Measurements from ENCODE around the gene GRHPR.
A peak's percentile ranks its signal among the peaks of the same experiment; 100 is the strongest.
"Not testable (repeated sequence)": the region's sequence is repeated elsewhere in the genome, so short reads cannot be mapped to it uniquely, and the experiment has no call there.

Gene GRHPR

DNA sequence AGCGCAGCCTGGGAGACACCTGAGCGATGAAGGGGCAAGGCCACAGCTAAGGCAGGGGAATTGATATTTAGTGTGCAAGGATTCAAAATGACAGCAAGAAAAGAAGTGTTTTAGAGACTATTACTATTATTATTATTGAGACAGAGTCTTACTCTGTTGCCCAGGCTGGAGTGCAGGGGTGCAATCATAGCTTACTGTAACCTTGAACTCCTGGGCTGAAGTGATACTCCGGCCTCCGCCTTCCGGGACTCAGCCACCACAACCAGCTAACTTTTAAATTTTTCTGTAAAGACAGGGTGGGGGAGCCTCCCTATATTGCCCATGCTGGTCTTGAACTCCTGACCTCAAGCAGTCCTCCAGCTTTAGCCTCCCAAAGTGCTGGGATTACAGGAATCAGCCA is 3.3 kb upstream of the GRHPR start:
- H3K27ac Mint-ChIP-seq = no peak overlapping the region
- ATAC-seq (replicated peaks) = no peak

DNA sequence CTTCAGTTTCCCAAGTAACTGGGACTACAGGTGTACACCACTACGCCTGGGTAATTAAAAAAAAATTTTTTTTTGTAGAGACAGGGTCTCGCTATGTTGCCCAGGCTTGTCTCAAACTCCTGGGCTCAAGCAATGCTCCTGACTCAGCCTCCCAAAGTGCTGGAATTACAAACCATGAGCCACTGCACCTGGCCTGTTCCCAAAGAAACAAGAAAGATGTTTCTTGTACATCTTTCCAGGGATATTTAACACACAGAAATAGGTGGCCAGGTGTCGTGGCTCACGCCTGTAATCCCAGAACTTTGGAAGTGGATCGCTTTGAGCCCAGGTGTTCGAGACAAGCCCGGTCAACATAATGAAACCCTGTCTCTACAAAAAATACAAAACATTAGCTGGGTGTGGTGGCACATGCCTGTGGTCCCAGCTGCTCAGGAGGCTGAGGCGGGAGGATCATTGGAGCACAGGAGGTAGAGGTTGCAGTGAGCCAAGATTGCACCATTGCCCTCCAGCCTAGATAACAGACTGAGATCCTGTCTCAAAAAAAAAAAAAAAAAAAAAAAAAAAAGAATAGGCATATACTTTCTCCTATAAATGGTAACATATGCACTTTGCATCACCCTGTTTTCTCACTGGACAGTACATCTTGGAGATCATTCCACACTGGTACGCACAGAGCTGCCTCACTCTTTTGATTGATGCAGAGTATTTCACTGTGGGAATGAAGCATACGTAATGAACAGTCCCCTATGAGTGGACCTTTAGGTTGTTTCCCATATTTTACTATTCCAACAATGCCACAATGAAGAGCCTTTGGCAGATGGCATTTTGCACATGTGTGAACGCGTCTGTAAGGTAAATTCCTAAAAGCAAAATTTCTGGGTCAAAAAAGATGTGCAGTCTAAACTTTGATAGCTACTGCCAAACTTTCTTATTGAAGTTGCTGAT is 2.0 kb upstream of the GRHPR start:
- peaks cover 20 to 23% of the 10 kb centered on the region in 2 donors for H3K4me1 Mint-ChIP-seq (ENCODE audit: low read depth in 2 of 2)
- H3K9me3 Mint-ChIP-seq = no peaks in the 10 kb centered on the region
- H3K27me3 Mint-ChIP-seq = peaks cover 0 to 2% of the 10 kb centered on the region in 2 donors
- no peak for ATAC-seq (replicated peaks)
- peaks cover 8% of the 10 kb centered on the region for H3K36me3 Mint-ChIP-seq (ENCODE audit: insufficient read depth)
- no peak for DNase-seq
- H3K27ac Mint-ChIP-seq = no peak overlapping the region
- peak overlapping the region in 1 of 2 donors; percentile 10 for H3K4me3 Mint-ChIP-seq

More for the DNA sequence above, 3.3 kb upstream of the GRHPR start:
- Mint-ChIP-seq H3K9me3 (no peaks in the 10 kb centered on the region), H3K4me3 (no peak overlapping the region), H3K36me3 (ENCODE audit: insufficient read depth) (peaks cover 8% of the 10 kb centered on the region), H3K27me3 (peaks cover 0 to 13% of the 10 kb centered on the region in 2 donors), H3K4me1 (ENCODE audit: low read depth in 2 of 2) (peaks cover 26 to 29% of the 10 kb centered on the region in 2 donors)
- DNase-seq = no peak

DNA sequence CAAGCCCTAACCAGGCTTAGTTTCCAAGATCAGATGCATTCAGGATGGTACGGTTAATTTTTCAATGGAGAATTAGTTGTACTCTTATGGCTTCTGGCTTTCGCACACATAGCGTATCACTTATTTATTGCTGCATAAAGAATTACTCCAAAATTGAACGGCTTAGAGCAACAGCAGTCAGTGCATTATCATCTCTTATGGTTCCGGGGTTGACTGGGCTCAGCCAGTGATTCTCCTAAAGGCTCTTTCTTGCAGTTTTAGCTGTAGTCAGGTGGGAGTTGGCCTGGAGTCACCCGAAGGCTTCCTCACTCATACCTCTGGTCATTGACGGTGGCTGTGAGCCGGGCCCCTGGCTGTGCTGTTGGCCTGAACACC is 595 bp upstream of the GRHPR start:
- peak overlapping the region; percentile 95 to 99 for H3K27ac Mint-ChIP-seq
- ATAC-seq (replicated peaks) (no peak), DNase-seq (no peak)
- no peaks in the 10 kb centered on the region for H3K27me3 Mint-ChIP-seq
- H3K4me3 Mint-ChIP-seq = peak overlapping the region; percentile 91 to 94
- peaks cover 14% of the 10 kb centered on the region for H3K36me3 Mint-ChIP-seq (ENCODE audit: insufficient read depth)
- peaks cover 24 to 28% of the 10 kb centered on the region in 2 donors for H3K4me1 Mint-ChIP-seq (ENCODE audit: low read depth in 2 of 2)
- H3K9me3 Mint-ChIP-seq = no peaks in the 10 kb centered on the region

DNA sequence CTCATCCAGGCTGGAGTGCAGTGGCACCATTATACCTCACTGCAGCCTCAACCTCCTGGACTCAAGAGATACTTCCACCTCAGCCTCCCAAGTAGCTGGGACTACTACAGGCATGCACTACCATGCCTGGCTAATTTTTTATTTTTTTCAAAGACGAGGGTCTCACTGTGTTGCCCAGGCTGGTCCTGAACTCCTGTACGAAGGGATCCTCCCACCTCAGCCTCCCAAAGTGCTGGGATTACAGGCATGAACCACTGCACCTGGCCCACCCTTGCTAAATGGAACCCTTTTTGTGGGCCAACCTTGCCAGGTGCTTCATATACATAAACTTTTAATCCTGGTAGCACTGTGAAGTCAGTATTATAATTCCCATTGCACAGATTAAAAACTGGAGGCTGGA is 1.0 kb downstream of the GRHPR start:
- H3K27me3 Mint-ChIP-seq = no peaks in the 10 kb centered on the region
- H3K36me3 Mint-ChIP-seq (ENCODE audit: insufficient read depth) = peaks cover 19% of the 10 kb centered on the region
- ATAC-seq (replicated peaks) = no peak
- peaks cover 24 to 28% of the 10 kb centered on the region in 2 donors for H3K4me1 Mint-ChIP-seq (ENCODE audit: low read depth in 2 of 2)
- H3K4me3 Mint-ChIP-seq = peak overlapping the region; percentile 91 to 94
- no peaks in the 10 kb centered on the region for H3K9me3 Mint-ChIP-seq
- H3K27ac Mint-ChIP-seq = peak overlapping the region; percentile 95 to 99
- DNase-seq = no peak

DNA sequence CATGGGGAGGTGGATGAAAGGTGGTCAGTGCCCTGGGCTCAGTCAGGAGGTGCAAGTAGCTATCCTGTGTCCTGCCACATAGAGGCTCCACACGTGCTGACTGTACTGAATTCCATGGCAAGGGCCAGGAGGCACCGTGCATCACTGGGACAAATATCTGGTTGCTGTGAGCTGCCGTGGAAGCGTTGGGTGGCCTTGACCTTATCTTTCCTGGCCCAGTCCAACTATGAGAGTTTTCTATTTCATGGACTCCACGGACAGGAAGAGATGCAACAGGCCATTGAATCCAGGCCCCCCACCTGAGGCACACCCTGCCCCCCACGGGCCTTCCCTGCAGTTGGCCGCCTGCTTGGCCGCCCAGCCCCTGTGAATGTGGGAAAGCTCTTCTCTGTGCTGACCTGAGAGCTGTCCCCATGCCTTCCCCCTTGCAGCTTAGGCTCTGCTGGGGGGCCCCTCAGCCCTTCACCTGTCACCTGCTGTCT is 1.7 kb downstream of the GRHPR start:
- H3K4me1 Mint-ChIP-seq (ENCODE audit: low read depth in 2 of 2) = peaks cover 23 to 28% of the 10 kb centered on the region in 2 donors
- peak overlapping the region; percentile 95 to 99 for H3K27ac Mint-ChIP-seq

DNA sequence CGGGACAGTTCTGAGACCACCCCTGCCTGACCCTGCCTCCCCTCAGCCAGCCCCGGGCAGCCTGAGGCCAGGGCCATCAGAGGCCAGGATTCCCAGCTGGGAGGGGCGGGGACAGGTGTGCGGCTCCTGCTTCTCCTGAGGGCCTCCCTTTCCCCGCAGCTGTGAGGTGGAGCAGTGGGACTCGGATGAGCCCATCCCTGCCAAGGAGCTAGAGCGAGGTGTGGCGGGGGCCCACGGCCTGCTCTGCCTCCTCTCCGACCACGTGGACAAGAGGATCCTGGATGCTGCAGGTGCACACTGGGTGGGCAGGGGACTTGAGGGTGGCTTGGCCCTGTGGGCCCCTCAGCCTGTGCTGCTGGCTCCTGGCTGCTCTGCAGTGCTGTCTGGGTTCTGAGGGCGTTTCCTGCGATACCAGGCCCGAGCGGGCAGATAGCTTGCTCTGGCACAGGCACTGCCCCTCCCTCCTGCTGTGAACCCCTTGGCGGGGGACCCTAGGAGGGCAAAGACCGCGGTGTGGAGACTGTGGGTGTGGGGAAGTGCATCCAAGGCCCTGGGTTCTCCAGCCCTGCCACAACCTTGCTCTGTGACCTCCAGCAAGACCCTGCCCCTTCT is 2.3 kb downstream of the GRHPR start:
- H3K27ac Mint-ChIP-seq = peak overlapping the region in 1 of 2 donors; percentile 95
- no peak for DNase-seq
- H3K4me1 Mint-ChIP-seq (ENCODE audit: low read depth in 2 of 2) = peaks cover 23 to 28% of the 10 kb centered on the region in 2 donors
- H3K9me3 Mint-ChIP-seq = no peaks in the 10 kb centered on the region
- H3K4me3 Mint-ChIP-seq = no peak overlapping the region
- H3K27me3 Mint-ChIP-seq = no peaks in the 10 kb centered on the region
- H3K36me3 Mint-ChIP-seq (ENCODE audit: insufficient read depth) = peaks cover 19% of the 10 kb centered on the region
- no peak for ATAC-seq (replicated peaks)

More for the DNA sequence above, 1.7 kb downstream of the GRHPR start:
- no peak for DNase-seq
- peaks cover 19% of the 10 kb centered on the region for H3K36me3 Mint-ChIP-seq (ENCODE audit: insufficient read depth)
- H3K27me3 Mint-ChIP-seq = no peaks in the 10 kb centered on the region
- H3K9me3 Mint-ChIP-seq = no peaks in the 10 kb centered on the region
- peak overlapping the region; percentile 91 to 94 for H3K4me3 Mint-ChIP-seq
- ATAC-seq (replicated peaks) = no peak

DNA sequence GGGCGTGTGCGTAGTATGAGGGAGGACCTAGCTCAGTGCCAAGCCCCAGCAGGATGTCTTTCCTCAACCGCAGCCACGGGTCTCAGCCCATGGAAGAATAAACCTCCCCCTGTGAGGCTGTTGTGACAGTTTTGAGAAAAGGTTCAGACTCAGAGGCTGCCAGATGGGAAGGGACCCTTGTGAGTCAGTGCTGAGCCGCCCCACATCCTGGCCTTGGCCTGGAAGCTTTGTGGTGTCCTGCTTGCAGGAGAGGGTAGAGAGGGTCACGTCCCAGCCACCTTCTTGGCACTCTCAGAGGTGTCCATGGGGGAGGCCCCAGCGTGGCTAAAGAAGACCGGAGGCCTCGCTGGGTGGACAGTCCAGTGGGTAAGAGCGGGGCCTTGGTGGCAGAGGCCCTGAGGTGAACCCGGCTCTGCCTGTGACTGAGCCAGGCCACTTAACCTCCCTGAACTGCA is 2.8 kb downstream of the GRHPR start:
- Mint-ChIP-seq H3K27me3 (no peaks in the 10 kb centered on the region), H3K36me3 (ENCODE audit: insufficient read depth) (peaks cover 19% of the 10 kb centered on the region), H3K4me3 (no peak overlapping the region), H3K27ac (no peak overlapping the region), H3K4me1 (ENCODE audit: low read depth in 2 of 2) (peaks cover 23 to 28% of the 10 kb centered on the region in 2 donors), H3K9me3 (no peaks in the 10 kb centered on the region)
- ATAC-seq (replicated peaks) (no peak), DNase-seq (no peak)

DNA sequence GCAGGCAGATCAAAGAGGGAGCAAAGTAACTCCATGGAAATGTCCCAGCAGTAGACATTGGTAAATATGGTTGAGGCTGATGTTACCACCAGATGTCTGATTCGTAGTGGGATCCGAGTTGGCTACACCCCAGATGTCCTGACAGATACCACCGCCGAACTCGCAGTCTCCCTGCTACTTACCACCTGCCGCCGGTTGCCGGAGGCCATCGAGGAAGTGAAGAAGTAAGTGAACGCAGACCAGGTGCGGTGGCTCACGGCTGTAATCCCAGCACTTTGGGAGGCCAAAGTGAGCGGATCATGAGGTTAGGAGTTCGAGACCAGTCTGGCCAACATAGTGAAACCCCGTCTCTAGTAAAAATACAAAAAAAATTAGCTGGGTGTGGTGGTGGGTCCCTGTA is 3.9 kb downstream of the GRHPR start:
- peaks cover 22% of the 10 kb centered on the region for H3K36me3 Mint-ChIP-seq (ENCODE audit: insufficient read depth)
- not testable (repeated sequence) for H3K4me3 Mint-ChIP-seq; H3K27ac Mint-ChIP-seq; H3K9me3 Mint-ChIP-seq; H3K27me3 Mint-ChIP-seq; DNase-seq; ATAC-seq (replicated peaks)
- H3K4me1 Mint-ChIP-seq (ENCODE audit: low read depth in 2 of 2) = peaks cover 23 to 28% of the 10 kb centered on the region in 2 donors

DNA sequence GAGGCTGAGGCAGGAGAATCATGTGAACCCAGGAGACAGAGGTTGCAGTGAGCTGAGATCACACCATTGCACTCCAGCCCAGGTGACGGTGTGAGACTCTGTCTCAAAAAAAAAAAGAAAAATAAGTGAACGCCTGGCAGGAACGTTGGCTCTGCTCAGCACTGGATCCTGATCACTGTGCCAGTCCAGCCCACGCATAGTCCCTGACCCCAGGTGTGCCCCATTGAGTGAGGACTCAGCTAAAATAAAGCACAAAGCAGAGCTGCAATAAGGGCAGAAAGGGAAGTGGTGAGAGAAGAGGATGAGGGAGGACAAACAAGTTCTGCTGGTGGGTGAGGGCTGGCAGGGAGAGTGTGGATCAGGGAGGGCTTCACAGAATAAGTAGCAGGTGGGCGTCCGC is 4.3 kb downstream of the GRHPR start:
- Mint-ChIP-seq H3K36me3 (ENCODE audit: insufficient read depth) (peaks cover 22% of the 10 kb centered on the region), H3K27me3 (no peaks in the 10 kb centered on the region), H3K4me3 (no peak overlapping the region), H3K4me1 (ENCODE audit: low read depth in 2 of 2) (peaks cover 22 to 27% of the 10 kb centered on the region in 2 donors), H3K27ac (no peak overlapping the region), H3K9me3 (no peaks in the 10 kb centered on the region)
- no peak for DNase-seq
- no peak for ATAC-seq (replicated peaks)

DNA sequence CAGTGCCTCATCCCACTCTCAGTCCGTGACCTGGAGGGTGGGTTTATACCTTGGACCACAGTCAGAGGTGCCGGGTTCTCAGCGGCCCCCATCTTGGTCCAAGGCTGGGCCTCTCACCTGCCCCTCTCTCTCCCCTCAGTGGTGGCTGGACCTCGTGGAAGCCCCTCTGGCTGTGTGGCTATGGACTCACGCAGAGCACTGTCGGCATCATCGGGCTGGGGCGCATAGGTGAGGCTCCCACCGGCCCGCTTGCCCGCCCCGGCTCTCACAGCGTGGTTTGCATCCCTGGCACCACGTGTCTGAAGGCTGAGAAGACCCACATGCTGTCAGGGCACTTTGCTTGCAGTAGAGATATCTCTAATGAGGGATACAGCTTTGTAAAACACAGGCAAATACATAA is 5.8 kb downstream of the GRHPR start:
- Mint-ChIP-seq H3K4me1 (ENCODE audit: low read depth in 2 of 2) (peaks cover 13 to 20% of the 10 kb centered on the region in 2 donors), H3K27me3 (no peaks in the 10 kb centered on the region), H3K27ac (no peak overlapping the region), H3K36me3 (ENCODE audit: insufficient read depth) (peaks cover 17% of the 10 kb centered on the region), H3K4me3 (no peak overlapping the region), H3K9me3 (no peaks in the 10 kb centered on the region)
- ATAC-seq (replicated peaks) (no peak), DNase-seq (no peak)

DNA sequence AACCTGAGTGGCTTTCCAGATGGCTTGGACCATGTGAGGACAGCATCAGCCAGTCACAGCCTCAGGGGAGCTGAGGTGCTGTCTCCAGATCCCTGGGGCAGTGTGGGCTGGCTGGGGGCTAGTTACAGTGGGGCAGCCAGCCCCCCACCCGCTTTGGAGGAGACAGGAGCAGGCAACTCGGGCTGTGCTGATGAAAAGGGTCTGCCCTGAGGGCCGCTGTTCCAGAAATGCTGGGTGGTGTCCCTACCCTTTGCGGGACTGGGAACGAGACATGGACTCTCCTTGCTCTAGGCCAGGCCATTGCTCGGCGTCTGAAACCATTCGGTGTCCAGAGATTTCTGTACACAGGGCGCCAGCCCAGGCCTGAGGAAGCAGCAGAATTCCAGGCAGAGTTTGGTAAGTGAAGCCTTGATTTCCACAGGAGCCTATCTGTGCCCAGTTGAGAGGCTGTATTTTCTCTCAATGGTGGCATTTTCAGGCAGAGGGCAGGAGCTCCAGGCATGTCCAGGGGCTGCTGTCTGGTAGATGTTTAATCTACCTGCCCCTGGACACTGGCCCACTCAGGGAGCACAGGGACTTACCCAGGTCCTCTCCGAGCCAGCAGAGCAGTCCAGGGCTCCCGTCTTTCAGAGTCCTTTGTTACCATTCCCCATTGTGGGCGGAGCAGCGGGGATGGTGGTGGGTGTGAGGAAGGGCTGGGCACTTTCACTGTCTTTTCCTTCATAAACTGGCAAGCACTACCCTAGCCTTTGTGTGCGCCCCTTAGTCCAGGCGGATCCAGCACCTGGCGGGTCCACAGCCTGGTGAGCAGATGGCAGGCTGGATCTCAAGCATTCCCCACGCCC is 7.2 kb downstream of the GRHPR start:
- ATAC-seq (replicated peaks) = no peak
- DNase-seq = no peak
- no peak overlapping the region for H3K4me3 Mint-ChIP-seq
- no peaks in the 10 kb centered on the region for H3K27me3 Mint-ChIP-seq
- H3K27ac Mint-ChIP-seq = no peak overlapping the region
- no peaks in the 10 kb centered on the region for H3K9me3 Mint-ChIP-seq
- peaks cover 4 to 14% of the 10 kb centered on the region in 2 donors for H3K4me1 Mint-ChIP-seq (ENCODE audit: low read depth in 2 of 2)
- peaks cover 19% of the 10 kb centered on the region for H3K36me3 Mint-ChIP-seq (ENCODE audit: insufficient read depth)

DNA sequence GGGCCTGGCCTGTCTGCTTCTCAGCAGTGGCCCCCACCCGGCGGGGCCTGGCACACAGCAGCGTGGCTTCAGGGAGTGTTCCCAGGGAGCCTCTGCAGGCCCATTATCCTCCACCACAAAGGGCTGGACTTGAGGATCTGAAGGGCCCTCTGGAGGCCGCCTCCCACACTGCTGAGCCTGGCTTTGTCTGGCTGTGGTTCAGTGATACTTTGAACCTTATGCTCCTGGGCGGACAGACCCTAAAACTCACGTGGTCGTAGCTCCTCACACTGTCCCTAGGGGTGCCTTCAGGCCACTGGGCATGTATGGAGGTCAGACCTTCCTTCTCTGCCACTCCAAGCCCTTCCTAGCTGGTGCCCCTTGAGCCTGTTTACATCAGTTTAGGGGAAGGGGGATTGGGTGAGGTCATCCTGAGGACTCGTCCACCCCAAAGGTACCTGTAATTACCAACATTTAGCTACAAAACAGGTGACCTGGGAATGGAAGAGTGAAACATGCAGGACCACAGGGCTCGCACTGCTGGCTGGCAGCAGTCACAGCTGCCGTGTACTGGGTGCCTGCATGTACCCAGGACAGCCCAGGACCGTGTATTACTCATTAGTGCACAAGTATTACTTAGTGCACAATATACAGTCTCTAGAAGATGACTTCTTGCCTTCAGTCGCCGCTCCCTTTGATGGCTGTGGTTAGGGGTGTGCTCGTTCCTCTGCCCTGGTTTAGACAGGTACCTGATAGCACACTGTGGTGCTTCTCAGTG is 8.5 kb downstream of the GRHPR start:
- ATAC-seq (replicated peaks) (no peak), DNase-seq (no peak)
- H3K27ac Mint-ChIP-seq = peak overlapping the region in 1 of 2 donors; percentile 83
- H3K9me3 Mint-ChIP-seq = no peaks in the 10 kb centered on the region
- H3K27me3 Mint-ChIP-seq = no peaks in the 10 kb centered on the region
- peaks cover 25% of the 10 kb centered on the region for H3K36me3 Mint-ChIP-seq (ENCODE audit: insufficient read depth)
- H3K4me1 Mint-ChIP-seq (ENCODE audit: low read depth in 2 of 2) = peaks cover 4 to 10% of the 10 kb centered on the region in 2 donors
- H3K4me3 Mint-ChIP-seq = no peak overlapping the region
